ENCODE results near the gene DNMT3A.

DNA sequence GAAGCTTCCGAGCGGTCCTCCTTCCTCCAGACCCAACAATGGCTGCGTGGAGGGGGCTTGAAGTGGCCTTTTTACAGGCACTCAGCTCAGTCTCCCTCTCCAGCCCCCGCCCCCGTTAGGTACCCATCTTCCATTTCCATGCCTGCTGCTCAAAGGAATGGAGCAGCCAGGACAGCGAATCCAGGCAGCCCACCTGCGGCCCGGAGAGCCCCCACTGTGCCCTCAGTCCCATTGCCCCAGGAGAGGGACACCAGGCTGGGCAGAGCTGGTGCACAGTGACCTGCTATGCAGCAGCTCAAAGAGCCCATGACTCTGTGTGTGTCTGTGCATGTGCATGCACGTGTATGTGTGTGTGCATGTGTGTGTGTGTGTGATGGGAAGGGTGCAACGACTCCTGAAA is 162.7 kb downstream of the DNMT3A start:
- TF ChIP-seq POLR2A (IDR thresholded peaks at IDR 0.05; ENCODE audit: low read length) (no peak), GATA1 (IDR thresholded peaks at IDR 0.05; ENCODE audit: low read depth, low read length) (no peak)
